Amniotic epithelial cell (primary cell): ENCODE results near the gene REELD1.

ENCODE experiments used
- DNase-seq: peaks from one replicate; pipeline ENCODE4 v3.0.0-alpha.2; 2010; ENCODE audit warnings: low read depth

Gene REELD1

GRCh38 chr4:146265950-146266490 lies 51.7 kb downstream of the REELD1 start:
- DNase-seq = no peak

GRCh38 chr4:146267826-146268225 lies 53.5 kb downstream of the REELD1 start:
- no peak for DNase-seq

GRCh38 chr4:146269228-146269653 lies 54.9 kb downstream of the REELD1 start:
- DNase-seq = no peak

GRCh38 chr4:146271466-146271865 lies 57.1 kb downstream of the REELD1 start:
- DNase-seq = no peak

- no peak for DNase-seq
These were observed 59.0 kb downstream of the REELD1 start for GRCh38 chr4:146273204-146273901.

DNA sequence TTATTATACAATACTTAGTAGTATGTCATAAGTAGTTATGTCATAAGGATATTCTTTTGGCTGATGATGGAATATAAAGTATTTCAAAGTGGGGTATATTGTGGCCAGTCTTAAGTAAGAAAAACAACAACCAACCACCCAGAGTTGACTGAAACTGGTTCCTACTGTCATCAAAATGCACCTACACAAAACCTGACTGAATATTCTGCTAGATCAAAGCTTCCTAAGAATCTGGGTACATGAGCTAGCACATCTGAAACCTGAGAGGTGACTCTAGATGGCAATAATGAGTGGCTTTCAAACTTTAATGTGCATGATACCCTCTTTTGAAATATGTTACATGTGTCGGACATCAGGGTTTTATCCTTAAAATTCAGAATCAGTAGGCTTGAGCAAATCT lies 60.4 kb downstream of the REELD1 start:
- no peak for DNase-seq

DNA sequence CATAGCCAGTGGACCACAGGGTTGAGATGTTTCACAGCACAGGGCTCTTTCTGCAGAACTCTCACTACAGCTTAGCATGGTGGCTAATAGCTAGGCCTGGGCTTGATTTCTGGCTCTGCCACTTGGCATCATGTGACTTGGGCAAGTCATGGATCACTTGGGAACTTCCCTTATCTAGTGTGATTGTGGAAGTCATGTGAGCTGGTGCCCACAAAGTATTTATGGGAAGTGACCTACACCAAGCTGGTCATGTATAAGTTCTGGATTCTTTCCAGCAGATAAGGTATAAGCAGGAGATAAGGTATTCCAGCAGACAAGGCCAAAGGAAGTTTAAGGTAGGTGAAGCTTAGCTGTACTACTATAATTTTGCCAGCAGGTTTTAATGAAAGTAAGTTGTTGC lies 61.0 kb downstream of the REELD1 start:
- no peak for DNase-seq

DNA sequence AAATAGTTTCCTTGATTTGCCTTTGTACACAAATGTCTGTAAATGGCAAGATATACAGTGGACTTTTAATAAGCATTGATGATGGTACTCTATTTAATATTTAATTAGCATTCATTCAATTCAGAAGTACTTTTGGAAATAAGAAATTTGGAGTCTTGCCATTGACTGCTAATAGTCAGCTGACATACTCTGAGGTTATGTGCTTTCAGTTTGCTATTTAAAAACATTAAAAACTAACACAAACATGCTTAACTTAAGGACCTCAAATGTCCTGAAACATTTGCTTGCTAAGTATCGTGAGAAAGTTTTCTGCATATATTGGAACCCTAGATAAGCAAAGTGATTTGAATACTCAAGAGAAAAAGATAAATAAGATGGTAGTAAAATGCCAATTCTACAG lies 64.6 kb downstream of the REELD1 start:
- no peak for DNase-seq
